IPS DF 4.7 (cell line): ENCODE data around the gene PDE8A.

Source experiments
- DNase-seq: peaks from one replicate; pipeline ENCODE4 v3.0.0-alpha.2; 2013; ENCODE audit warnings: low spot score; ENCODE audit errors: extremely low read depth

The PDE8A gene

DNA sequence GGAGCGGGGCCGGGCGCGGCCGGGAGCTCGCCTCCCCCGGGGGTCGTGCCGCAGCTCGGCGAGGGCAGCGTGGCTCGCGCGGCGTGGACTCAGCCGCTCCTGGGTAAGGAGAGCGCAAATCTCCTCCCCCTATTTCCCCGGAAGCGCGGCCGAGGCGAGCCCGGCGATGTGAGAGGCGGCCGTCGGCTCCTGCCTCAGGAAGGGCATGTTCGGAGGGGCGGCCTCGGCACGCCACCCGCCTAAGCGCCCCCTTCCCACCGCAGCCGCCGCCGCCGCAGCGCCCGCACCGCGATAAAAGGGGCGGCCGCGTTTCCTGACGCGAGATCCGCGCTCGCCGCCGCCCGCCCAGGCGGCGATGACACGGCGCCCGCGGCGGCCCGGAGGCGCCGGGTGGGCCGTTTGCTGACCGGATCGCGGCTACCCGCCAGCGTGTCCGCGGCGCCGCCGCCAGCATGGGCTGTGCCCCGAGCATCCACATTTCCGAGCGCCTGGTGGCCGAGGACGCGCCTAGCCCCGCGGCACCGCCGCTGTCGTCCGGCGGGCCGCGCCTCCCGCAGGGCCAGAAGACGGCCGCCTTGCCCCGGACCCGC, at the start of gene PDE8A:
Gene PDE8A (plus strand): TSS at position 146 of the 590 bp plus-strand sequence. CDS start 307 bp downstream, at position 453.
- no peak for DNase-seq

DNA sequence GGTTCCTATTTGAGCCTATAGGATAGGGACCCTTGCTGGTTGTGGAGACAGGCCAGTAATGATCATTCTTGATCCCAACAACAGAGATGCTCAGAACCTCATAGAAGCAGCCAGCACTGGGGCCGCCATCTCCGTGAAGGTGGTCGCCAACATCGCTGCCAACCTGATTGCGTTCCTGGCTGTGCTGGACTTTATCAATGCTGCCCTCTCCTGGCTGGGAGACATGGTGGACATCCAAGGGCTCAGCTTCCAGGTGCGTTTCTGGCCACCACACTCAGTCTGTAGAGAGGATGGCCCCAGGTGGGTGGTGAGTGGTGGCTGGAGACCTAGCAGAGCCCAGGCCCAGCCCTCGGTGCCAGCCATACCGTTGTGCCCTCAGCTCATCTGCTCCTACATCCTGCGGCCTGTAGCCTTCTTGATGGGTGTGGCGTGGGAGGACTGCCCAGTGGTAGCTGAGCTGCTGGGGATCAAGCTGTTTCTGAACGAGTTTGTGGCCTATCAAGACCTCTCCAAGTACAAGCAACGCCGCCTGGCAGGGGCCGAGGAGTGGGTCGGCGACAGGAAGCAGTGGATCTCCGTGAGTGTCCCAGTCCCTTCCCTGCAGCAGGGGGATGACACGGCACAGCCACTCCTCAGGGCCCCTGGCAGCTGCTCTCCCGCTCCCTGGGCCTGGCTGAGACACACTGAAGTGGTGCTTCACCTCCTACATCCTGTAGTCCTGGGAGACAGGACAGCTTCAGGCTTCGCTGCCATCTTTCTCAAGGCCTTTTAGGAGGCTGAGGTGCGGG, 46.5 kb upstream of the PDE8A start:
- no peak for DNase-seq

GRCh38 chr15:84937144-84937543, 44.5 kb upstream of the PDE8A start:
- no peak for DNase-seq

DNA sequence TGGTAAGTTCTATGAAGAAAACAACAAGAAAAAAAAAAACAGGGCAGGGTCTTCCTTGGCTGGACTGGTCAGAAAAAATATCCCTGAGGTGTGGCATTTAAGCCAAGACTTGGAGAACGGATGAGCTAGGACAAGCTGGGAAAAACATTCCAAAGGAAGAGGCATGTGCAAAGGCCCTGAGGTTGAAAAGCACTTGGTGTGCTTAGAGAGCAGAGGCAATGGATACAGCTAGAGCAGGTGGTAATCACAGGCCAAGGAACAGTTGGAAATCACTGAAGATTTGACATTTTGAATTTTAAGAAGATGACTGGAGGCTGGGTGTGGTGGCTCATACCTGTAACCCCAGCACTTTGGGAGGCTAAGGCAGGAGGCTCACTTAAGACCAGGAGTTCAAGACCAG, 42.9 kb upstream of the PDE8A start:
- DNase-seq, result no peak

- DNase-seq, result no peak
Observed at GRCh38 chr15:84940399-84940798, 41.3 kb upstream of the PDE8A start.

DNA sequence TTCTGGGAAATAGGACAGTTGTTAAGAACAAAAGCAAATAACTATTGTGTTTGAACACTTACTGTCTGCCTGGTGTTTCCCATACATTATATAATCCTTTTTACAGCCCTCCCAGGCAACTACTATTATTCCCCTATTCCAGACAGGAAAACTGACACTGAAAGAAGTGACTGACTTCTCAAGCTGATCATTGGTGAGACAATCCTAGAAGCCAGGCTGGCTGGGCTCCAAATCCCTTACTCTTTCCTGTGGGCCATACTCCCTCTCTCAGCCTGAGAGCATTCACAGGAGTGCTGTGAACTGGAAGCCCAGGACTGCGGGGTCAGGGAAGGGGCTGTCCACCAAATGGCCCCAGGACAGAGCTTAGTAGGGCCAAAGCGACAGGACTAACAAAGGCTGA, 39.2 kb upstream of the PDE8A start:
- no peak for DNase-seq

DNA sequence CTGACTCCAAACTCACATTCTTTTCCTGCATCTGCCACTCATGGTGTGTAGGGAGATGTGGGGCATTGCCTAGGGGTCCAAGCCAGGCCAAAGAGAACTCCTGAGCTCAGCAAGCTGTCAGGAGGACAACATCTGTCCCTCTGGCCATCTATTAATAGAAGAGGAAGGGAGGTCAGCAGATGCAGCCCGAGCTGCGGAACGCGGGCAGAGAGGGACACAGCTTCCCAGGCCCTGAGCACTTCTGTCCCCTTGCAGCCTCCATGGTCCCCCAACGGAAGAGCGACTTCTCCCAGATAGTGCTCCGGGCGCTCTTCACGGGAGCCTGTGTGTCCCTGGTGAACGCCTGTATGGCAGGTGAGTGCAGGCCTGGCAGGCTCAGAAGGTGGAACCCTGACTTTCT, 37.3 kb upstream of the PDE8A start:
- no peak for DNase-seq

DNA sequence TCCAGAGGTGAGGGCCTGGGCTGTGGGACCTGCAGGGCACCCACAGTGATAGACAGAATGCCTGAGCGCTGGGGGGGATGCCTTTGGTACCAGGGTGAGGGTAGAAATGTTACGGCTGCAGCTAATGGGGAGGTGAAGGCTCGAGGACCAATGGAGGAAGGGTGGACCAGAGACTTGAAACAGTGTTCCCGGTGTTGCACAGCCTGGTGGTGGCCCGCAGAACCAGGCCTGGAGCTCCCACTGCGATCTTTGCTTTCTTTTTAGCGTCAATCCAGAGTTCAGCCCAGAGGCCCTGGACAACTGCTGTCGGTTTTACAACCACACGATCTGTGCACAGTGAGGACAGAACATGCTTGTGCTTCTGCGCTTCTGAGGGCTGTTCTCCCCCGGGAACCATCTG, 36.8 kb upstream of the PDE8A start:
- DNase-seq, result no peak

DNA sequence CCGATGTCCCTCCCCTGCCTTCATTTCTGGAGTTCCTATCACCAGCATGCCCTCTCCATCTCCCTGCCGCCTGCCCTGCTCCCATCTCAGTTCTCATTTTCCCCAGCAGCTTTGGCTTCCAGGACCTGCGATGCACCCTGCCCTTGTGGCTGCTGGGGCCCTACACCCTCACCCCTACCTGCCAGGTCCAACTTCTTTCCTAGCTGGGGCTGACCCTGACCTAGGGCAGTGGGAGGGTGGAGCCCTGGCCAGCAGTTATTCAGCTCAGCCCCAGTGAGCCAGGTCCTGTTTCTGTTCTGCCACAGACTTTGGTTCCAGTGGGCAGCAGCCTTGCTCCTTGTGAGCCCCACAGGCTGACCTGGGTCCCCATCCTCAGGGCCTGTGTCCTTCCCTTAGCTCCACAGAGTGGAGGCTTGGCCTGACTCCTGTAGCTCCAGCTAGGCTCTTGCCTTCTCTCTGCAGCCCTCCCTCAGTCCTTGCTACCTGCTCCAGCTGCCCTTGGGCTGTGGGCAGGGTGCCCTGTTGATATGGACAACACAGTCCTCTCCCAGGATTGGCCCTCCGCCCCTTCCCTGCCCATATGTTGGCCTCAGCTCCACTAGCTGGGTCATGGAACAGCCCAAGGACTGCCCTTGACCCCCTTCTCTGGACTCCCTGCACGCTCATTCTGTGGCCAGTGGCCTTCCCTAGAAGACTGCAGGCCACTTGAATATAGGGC, 34.7 kb upstream of the PDE8A start:
- no peak for DNase-seq

DNA sequence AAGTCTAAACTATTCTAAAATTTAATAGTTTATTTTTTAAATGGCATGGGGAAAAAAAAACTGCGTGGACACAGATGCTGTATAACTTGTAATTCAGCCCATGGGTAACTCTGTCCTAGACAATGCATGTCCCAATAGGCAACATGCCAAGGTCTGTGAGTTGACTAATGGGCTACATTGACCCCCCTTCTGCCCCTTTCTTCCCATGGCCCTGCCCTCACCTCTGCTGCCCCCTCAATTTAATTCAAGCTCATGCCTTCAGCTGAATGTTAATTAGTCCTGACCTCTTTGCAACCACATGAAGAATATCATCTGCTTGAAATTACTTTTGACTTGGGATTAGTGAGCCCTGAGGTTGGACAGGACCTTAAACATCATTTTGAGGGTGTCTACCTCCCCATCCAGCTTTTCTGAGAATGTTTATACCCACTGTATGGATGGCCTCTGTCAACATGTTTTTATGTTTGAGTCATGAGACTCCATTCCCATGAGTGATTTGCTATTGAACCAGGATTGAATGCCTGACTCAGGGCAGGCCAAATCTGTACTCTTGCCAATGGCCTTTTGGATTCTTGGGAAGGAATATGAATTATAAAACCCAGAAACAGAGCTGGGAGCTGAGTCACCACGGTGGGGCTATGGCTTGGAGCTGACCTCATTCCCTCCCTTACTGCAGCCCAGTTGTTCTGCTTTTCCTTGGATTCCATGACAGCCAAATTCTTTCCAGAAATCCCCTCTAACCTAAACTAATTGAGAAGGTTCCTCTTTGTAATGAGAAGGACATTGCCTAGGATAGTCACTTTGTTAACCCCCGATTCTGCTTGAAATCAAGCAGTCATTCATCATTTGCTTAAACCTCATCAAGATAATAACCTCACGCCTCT, 33.5 kb upstream of the PDE8A start:
- no peak for DNase-seq

GRCh38 chr15:84949043-84949442, 32.6 kb upstream of the PDE8A start:
- DNase-seq, result no peak

DNA sequence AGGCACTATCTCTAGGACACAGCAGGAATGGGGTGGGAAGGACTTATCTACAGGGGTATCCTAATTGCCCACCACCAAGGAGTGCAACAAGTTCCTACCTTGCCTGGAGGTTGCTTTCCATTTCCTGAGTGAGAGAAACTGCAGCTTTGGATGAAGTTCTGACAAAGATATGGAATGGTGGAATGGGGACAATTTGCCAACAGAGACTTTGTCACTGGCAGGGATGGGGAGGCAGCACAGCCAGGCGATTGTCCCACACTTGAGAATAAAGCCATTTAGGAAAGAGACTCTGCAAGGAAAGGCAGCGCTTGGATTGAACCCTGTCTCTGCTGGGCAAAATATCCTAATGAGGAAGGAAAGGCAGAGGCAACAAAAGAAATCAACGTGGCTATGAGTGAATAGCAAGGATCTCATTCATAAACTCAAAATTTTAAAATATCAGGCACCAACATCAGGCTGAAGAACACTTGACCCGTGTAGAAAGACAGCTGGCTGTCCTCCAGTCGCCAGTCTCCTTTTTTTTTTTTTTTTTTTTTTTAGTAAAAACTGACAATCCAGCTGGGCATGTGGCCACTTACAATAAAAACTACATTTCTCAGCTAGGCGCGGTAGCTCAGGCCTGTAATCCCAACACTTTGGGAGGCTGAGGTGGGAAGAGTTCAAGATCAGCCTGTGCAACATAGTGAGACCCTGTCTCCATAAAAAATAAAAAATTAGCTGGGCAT, 31.6 kb upstream of the PDE8A start:
- no peak for DNase-seq

- DNase-seq, result no peak
Observed at GRCh38 chr15:84950570-84951111, 31.0 kb upstream of the PDE8A start.

- DNase-seq, result no peak
Observed at GRCh38 chr15:84951736-84952135, 29.9 kb upstream of the PDE8A start.

DNA sequence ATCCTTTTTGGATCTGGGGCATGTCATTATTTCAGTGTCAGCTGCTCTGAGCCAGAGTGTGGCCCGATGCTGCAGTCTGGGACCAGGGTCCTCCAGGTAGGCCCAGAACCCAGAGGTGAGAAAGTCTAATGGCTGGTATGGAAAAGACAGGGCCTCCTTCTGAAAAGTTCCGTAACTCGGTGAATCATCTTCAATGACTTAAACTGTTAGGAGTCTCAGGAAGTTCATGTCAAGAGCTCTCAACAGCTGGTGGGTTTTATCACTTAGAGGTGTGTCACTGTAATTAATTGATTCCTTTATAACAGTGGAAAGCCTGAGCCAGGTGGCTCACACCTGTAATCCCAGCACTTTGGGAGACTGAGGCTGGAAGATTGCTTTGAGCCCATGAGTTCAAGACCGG, 28.5 kb upstream of the PDE8A start:
- no peak for DNase-seq

DNA sequence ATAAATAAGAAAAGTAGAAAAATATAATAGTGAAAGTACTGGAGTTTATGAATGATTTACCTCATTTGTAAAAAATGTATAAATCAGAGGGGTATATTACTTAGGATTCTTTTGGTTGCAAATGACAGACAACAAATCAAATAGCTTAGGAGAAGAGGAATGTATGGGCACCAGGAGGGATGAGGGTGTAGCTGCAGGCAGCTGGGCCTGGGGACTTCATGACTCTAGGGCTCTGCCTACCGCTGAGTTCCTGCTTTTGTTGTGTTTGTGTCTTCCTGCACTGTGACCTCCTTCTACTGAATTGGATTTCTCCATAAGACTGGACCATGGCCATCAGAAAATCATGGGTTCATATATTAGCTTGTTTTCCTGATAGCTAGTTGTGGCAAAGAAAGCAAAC, 27.9 kb upstream of the PDE8A start:
- DNase-seq, result no peak

GRCh38 chr15:84955089-84955848, 26.4 kb upstream of the PDE8A start:
- no peak for DNase-seq

DNA sequence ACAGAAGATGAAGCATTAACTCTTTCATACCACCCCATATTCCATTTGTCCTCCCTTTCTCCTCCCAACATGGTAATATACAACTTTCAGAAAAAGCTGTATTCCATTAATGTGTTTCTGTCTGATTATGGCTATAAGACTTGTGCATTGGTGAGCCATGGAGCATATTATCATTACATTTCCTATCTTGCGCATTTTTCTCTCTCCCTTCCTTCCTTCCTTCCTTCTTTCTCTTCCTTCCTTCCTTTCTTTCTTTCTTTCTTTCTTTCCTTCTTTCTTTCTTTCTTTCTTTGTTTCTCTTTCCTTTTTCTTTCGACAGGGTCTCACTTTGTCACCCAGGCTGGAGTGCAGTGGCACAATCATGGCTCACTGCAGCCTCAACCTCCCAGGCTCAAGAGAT, 25.5 kb upstream of the PDE8A start:
- DNase-seq, result no peak

DNA sequence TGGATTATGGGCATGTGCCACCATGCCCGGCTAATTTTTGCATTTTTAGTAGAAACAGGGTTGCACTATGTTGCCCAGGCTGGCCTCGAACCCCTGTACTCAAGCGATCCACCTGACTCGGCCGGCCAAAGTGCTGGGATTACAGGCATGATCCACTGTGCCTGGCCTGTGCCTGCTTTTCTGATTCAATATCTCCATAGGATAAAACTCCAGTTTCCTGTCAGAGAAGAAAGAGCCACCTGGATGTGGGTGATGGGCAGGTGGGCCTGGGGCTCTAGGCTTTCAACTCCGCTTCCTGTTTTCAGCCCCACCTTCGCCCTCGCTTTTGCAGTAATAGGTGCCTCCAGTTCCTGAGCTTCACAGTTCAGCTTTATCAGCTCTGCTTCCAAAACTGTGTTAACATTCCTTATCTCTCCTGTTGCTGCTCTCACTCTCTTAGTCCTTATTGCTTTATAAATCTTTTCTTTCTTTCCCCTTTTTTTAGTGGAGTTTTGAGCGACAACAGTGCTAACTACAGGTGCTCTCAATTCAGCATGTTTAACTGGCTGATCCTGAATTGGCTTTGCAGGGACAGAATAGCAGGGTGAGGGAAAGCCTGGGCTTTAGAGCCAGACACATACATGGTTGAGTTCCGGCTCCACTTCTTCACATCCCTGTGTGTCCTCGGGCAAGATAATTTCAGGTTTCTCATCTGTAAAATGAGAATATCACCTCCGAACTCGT, 21.1 kb upstream of the PDE8A start:
- DNase-seq, result no peak
